ENCODE measurements around the gene RBMS2. TPM values are rescaled to one million over a fixed set of nuclear protein-coding genes. Genes with fewer than 3 reads are reported as not detected.

RBMS2 gene
- polyA plus RNA-seq, 3 donors: 5.1 to 8.2 (median 6.5) TPM

- Histone ChIP-seq H3K4me1 (ENCODE audit: control insufficient read depth in 1 of 2, insufficient read depth in 2 of 2, low read length in 2 of 2) (peaks cover 50 to 54% of the 10 kb centered on the region in 2 donors), H3K9ac (ENCODE audit: insufficient read depth, low read length, poor library complexity, severe bottlenecking) (no peak overlapping the region), H3K4me2 (replicated peaks; ENCODE audit: extremely low read depth, low read length, poor library complexity, severe bottlenecking) (peak overlapping the region; percentile 73), H3K36me3 (replicated peaks in 1 of 2; ENCODE audit: control insufficient read depth in 1 of 2, insufficient read depth in 2 of 2, low read length in 2 of 2) (no peaks in the 10 kb centered on the region), H3K9me3 (replicated peaks in 1 of 2; ENCODE audit: control insufficient read depth in 1 of 2, insufficient read depth in 1 of 2, low read length in 2 of 2) (no peaks in the 10 kb centered on the region), H2AFZ (ENCODE audit: insufficient read depth, low read depth, low read length, poor library complexity, severe bottlenecking) (no peak overlapping the region), H3K79me2 (ENCODE audit: insufficient read depth, low read length) (peaks cover 15% of the 10 kb centered on the region), H3K4me3 (replicated peaks in 1 of 3; ENCODE audit: low read depth in 2 of 3, low read length in 3 of 3) (peak overlapping the region in 1 of 3 experiments; percentile 84), H4K20me1 (ENCODE audit: insufficient read depth, low read length) (no peaks in the 10 kb centered on the region), H3K27ac (ENCODE audit: low read depth in 1 of 2, low read length in 2 of 2) (peak overlapping the region in 1 of 2 donors; percentile 84), H3K27me3 (ENCODE audit: control insufficient read depth in 2 of 2, insufficient read depth in 2 of 2, low read length in 2 of 2) (no peaks in the 10 kb centered on the region)
- peaks cover 51% of the 10 kb centered on the region for H3K4me1 Mint-ChIP-seq
- no peak overlapping the region for H3K4me3 Mint-ChIP-seq
- intact Hi-C loops (cut with micrococcal nuclease): loop anchor here in 1 of 2 donors (5.0 kb wide), 1 partner anchor 47 kb away; no protein-coding TSS in a partner anchor
- no peak for TF ChIP-seq CTCF (IDR thresholded peaks at IDR 0.05)
- no peak for DNase-seq
- H3K9me3 Mint-ChIP-seq: peaks cover 0 to 3% (median 0%) of the 10 kb centered on the region in 7 donors
- no peaks in the 10 kb centered on the region for H3K36me3 Mint-ChIP-seq
- no peaks in the 10 kb centered on the region for H3K27me3 Mint-ChIP-seq (ENCODE audit: low read depth in 3 of 3)
- 92% methylated on average over 2 of the region's 3 CpGs for WGBS (ENCODE audit: insufficient coverage)
- H3K27ac Mint-ChIP-seq: peak overlapping the region in 1 of 7 donors; percentile 57
Observed at GRCh38 chr12:56520048-56520447, 1.6 kb upstream of the RBMS2 start.

- H3K27ac Mint-ChIP-seq: peak overlapping the region; percentile 25 to 97 (median 90)
- peak overlapping the region in 1 of 2 donors; percentile 84 for H3K27ac ChIP-seq (ENCODE audit: low read depth in 1 of 2, low read length in 2 of 2)
- H3K36me3 ChIP-seq (replicated peaks in 1 of 2; ENCODE audit: control insufficient read depth in 1 of 2, insufficient read depth in 2 of 2, low read length in 2 of 2): no peaks in the 10 kb centered on the region
- peak overlapping the region in 1 of 2 donors; percentile 20 for H3K4me3 Mint-ChIP-seq
- peak in 1 of 3 donors; percentile 26 for DNase-seq
- no peaks in the 10 kb centered on the region for H3K27me3 Mint-ChIP-seq (ENCODE audit: low read depth in 3 of 3)
- H3K4me1 ChIP-seq (ENCODE audit: control insufficient read depth in 1 of 2, insufficient read depth in 2 of 2, low read length in 2 of 2): peaks cover 50 to 54% of the 10 kb centered on the region in 2 donors
- no peaks in the 10 kb centered on the region for H4K20me1 ChIP-seq (ENCODE audit: insufficient read depth, low read length)
- peak overlapping the region in 1 of 3 experiments; percentile 84 for H3K4me3 ChIP-seq (replicated peaks in 1 of 3; ENCODE audit: low read depth in 2 of 3, low read length in 3 of 3)
- no CpG with 5 or more reads among the region's 1 CpG for whole genome bisulfite sequencing (ENCODE audit: insufficient coverage)
- peaks cover 51% of the 10 kb centered on the region for H3K4me1 Mint-ChIP-seq
- no peaks in the 10 kb centered on the region for H3K27me3 ChIP-seq (ENCODE audit: control insufficient read depth in 2 of 2, insufficient read depth in 2 of 2, low read length in 2 of 2)
- no peak for TF ChIP-seq CTCF (IDR thresholded peaks at IDR 0.05)
- peaks cover 15% of the 10 kb centered on the region for H3K79me2 ChIP-seq (ENCODE audit: insufficient read depth, low read length)
- H2AFZ ChIP-seq (ENCODE audit: insufficient read depth, low read depth, low read length, poor library complexity, severe bottlenecking): no peak overlapping the region
- intact Hi-C loops (cut with micrococcal nuclease): loop anchor here in 1 of 2 donors (5.0 kb wide), 1 partner anchor 47 kb away; no protein-coding TSS in a partner anchor
- peaks cover 0 to 3% (median 0%) of the 10 kb centered on the region in 7 donors for H3K9me3 Mint-ChIP-seq
- no peak overlapping the region for H3K9ac ChIP-seq (ENCODE audit: insufficient read depth, low read length, poor library complexity, severe bottlenecking)
- H3K36me3 Mint-ChIP-seq: no peaks in the 10 kb centered on the region
- no peaks in the 10 kb centered on the region for H3K9me3 ChIP-seq (replicated peaks in 1 of 2; ENCODE audit: control insufficient read depth in 1 of 2, insufficient read depth in 1 of 2, low read length in 2 of 2)
- peak overlapping the region; percentile 73 for H3K4me2 ChIP-seq (replicated peaks; ENCODE audit: extremely low read depth, low read length, poor library complexity, severe bottlenecking)
Observed at GRCh38 chr12:56520506-56520905, 1.1 kb upstream of the RBMS2 start.

All from CD14-positive monocyte (primary cell).